Skeletal muscle cell (primary cell): ENCODE data around the gene BPNT1.

Experiments
- DNase-seq: peaks from one replicate; pipeline ENCODE4 v3.0.0-alpha.2; 2010; ENCODE audit warnings: low read depth
- H3K4me3 ChIP-seq: 2 replicates; pipeline ENCODE4 v1.5.1; 2011; ENCODE audit warnings: low read depth, mild to moderate bottlenecking, control low read depth, low read length, moderate library complexity

The BPNT1 gene

DNA sequence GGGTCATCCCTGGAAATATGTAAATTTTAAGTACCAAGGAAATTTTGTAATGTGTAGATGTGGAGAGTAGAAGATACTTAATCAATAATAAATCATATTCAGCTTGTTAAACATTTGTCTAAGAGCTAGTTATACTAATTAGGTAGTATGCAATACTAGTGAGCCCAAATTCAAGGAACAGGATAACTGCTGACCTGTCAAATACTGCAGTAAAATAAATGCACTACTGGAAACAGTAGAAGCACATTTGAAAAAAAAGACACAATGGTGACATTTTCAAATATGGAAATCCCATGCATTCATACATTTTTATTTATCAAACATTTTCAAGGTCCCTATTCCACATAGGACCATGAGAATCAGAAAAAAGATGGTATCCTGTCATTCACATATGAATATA, 70.5 kb downstream of the BPNT1 start:
- no peak overlapping the region for H3K4me3 ChIP-seq
- no peak for DNase-seq

DNA sequence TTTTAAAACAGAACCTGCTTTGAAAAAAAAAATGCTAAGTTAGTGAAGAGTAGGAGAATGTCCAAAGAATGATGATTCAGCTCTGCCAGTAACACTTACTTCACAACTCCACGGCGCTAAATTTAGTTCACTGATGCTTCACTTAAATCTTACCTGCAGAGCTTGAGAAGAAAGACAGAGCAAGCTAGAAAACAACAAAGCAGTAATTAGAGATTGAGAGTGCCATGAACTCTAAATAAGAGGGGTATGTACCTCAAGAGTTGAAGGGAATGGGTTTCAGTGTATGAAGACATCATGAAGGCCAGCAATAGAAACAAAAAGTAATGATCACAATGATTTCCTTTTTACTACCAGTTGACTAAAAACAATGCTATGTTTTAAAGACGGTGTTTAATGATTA, 76.1 kb downstream of the BPNT1 start:
- H3K4me3 ChIP-seq, result no peak overlapping the region
- no peak for DNase-seq

DNA sequence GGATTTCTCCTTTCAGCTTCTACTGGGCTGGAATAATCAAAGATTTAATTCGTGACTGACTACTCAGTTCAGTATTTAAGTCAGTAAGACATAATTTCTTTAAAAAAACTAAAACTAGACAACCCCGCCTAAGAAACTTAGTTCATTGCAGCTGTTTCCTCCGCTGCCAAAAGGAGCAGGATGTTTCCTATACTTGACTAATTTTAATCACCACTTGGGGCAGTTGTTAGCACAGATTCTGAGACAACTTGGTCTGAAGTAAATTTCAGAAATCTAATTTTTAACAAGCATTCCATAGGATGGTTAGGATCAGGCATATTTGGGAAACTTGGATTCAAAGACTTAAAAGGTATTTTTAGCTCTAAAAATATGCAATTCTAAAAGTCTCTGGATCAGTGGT, 77.3 kb downstream of the BPNT1 start:
- no peak overlapping the region for H3K4me3 ChIP-seq
- no peak for DNase-seq

GRCh38 chr1:220011620-220012019, 78.0 kb downstream of the BPNT1 start:
- no peak for DNase-seq
- H3K4me3 ChIP-seq, result no peak overlapping the region
